Kidney epithelial cell (primary cell): Measurements from ENCODE around the gene SMAP1. TPM values are rescaled to one million over a fixed set of nuclear protein-coding genes. Genes with fewer than 3 reads are reported as not detected.

ENCODE experiments used
- DNase-seq: peaks from one replicate; pipeline ENCODE4 v3.0.0-alpha.2; 2010; ENCODE audit warnings: low read depth
- H3K27me3 ChIP-seq: 2 replicates; pipeline ENCODE4 v1.6.0; 2011; ENCODE audit warnings: low read length; ENCODE audit not compliant: control insufficient read depth, insufficient read depth
- H3K36me3 ChIP-seq: 2 replicates; pipeline ENCODE4 v1.5.1; 2011; ENCODE audit warnings: low read length; ENCODE audit not compliant: control insufficient read depth, insufficient read depth
- H3K4me3 ChIP-seq: 2 replicates; pipeline ENCODE4 v1.5.1; 2011; ENCODE audit warnings: low read depth, mild to moderate bottlenecking, control low read depth, low read length
- total RNA-seq: library from RNA; depleted of rRNA; stranded (reverse); fragments of >200 nt; gene quantifications from 2 replicates; pipeline ENCODE4 v1.2.3, GENCODE V29; 2015
- TF ChIP-seq, protein P1 (sequence below): IDR thresholded peaks from 2 replicates; pipeline ENCODE4 v1.5.1; 2011; ENCODE audit warnings: mild to moderate bottlenecking, moderate library complexity, low read length, control low read depth, inconsistent platforms; ENCODE audit not compliant: insufficient read depth, poor library complexity, severe bottlenecking

Gene SMAP1
- total RNA-seq, 1 donor from 2014 or later: 27.5 TPM

DNA sequence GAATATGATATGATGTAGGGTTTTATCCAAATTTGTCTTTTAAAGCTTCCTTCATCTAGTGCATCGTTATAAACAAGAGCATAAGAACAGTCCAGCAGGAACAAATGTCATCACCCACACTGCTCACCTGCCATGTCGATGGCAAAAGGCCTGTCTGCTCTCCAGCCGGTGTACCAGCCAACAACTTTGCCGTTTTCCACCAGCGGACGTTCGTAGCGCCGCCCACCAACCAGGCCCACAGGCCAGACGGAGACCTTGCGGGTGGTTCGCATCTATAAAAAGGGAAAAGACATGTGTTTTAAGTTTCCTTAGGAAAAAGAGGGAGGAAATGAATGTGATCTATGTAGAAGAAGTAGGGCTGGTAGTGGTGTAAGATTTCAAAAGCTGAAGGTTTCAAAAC, 226.3 kb downstream of the SMAP1 start:
- no peak for DNase-seq
- TF ChIP-seq, protein P1, sequence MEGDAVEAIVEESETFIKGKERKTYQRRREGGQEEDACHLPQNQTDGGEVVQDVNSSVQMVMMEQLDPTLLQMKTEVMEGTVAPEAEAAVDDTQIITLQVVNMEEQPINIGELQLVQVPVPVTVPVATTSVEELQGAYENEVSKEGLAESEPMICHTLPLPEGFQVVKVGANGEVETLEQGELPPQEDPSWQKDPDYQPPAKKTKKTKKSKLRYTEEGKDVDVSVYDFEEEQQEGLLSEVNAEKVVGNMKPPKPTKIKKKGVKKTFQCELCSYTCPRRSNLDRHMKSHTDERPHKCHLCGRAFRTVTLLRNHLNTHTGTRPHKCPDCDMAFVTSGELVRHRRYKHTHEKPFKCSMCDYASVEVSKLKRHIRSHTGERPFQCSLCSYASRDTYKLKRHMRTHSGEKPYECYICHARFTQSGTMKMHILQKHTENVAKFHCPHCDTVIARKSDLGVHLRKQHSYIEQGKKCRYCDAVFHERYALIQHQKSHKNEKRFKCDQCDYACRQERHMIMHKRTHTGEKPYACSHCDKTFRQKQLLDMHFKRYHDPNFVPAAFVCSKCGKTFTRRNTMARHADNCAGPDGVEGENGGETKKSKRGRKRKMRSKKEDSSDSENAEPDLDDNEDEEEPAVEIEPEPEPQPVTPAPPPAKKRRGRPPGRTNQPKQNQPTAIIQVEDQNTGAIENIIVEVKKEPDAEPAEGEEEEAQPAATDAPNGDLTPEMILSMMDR: no peak
- no peaks in the 10 kb centered on the region for H3K27me3 ChIP-seq
- no peak overlapping the region for H3K4me3 ChIP-seq
- H3K36me3 ChIP-seq: no peaks in the 10 kb centered on the region

DNA sequence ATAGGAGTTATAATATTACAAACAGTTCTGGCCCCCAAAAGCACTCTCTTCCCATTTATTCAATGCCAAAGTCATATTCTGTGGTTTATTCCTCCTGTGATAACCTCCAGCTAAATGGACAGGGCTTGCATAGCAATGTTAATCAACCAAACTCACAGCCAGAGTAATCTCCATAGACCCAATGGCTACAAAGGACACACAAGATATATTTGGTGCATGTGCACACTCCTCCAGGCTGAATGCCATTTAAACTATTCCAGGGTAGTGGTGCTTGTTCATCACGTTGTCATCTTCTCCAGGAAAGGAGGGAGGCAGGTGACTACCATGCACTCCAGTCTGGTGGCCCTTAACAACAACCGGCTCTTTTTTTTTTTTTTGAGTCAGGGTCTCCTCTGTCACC, 232.4 kb downstream of the SMAP1 start:
- H3K36me3 ChIP-seq: no peaks in the 10 kb centered on the region
- TF ChIP-seq, protein P1: no peak
- no peak for DNase-seq
- H3K4me3 ChIP-seq: no peak overlapping the region
- no peaks in the 10 kb centered on the region for H3K27me3 ChIP-seq

DNA sequence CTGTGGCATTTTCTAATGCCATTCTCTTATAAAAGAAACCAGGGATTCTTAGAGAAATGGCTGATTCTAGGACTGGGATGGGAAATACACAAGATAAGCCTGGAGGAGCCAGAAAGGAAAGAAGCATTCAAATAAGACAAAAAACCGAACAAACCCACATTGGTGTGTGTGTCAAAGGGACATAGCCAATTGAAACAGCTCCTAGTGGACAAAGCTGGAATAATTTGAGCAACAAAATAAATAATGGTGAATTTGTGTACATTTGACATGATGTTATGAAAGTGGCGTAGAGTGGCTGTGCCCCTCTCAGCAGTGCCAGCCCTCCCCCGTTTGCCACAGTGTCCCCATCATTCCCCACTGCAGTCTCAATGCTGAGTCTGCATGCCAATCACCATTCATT, 233.6 kb downstream of the SMAP1 start:
- DNase-seq: no peak
- TF ChIP-seq, protein P1: no peak
- Histone ChIP-seq H3K36me3 (no peaks in the 10 kb centered on the region), H3K27me3 (no peaks in the 10 kb centered on the region), H3K4me3 (no peak overlapping the region)

DNA sequence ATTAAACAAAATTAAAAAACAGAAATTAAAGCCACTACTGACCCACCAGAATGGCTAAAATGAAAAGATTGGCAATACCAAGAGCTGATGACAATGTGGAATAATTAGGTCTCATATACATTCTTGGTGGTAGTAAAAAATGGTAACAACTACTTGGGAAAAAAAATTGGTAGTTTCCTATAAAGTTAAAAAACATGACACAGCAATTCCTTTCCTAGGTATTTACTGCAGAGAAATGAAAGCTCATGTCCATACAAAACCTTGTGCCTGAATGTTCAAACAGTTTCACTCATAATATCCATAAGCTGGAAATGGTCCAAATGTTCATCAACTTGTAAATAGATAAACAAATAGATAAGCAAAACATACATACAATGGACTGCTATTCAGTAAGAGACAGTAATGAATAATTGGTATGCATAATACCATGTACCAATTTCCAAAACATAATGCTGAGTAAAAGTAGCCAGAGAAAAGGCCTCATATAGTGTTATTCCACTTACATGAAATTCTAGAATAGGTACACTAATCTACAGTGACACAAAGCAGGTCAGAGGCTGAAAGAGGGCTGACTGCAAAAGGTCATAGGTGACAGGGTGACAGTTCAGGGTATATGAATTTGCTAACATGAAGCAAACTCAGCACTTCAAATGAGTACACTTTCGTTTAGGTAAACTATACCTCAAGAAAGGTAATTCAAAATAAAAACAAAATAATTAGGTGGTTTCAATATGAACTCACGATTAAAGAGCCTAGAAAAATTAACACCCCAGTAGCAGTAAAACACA, 236.2 kb downstream of the SMAP1 start:
- H3K36me3 ChIP-seq: no peaks in the 10 kb centered on the region
- TF ChIP-seq, protein P1: no peak
- no peak for DNase-seq
- no peak overlapping the region for H3K4me3 ChIP-seq
- H3K27me3 ChIP-seq: no peaks in the 10 kb centered on the region

DNA sequence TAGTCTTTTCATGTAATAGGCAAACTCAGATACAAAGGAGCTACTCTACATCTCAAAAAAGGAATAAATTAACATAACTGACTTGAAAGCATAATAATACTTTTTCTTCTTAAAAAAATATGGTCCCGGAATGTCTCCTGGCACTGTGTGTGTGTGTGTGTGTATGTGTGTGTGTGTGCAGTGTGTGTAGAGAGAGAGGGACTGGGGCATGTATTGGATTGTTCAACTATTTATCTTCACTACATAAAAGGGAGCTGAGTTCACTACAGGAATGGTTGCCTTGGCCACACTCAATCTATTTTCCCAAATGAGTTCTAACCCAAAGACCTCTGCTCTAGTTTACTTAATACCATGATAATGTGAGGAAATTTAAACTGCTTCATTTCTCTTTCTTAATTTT, 238.1 kb downstream of the SMAP1 start:
- TF ChIP-seq, protein P1: no peak
- no peak for DNase-seq
- H3K36me3 ChIP-seq: no peaks in the 10 kb centered on the region
- no peak overlapping the region for H3K4me3 ChIP-seq
- H3K27me3 ChIP-seq: no peaks in the 10 kb centered on the region

Other genes with a start within 250 kb of the SMAP1 start
- 8.2 and 14.0 TPM in 2 replicates for gene SDHAF4, start 101.0 kb upstream of the SMAP1 start, total RNA-seq